CD4-positive, alpha-beta T cell treated with Interleukin-21 for 1 hour (primary cell): ENCODE results near the gene KATNB1.
"Not testable (repeated sequence)": the region's sequence is repeated elsewhere in the genome, so short reads cannot be mapped to it uniquely, and the experiment has no call there.

ENCODE experiments used
- DNase-seq: peaks from one replicate; pipeline ENCODE4 v3.0.0-alpha.2; 2020

KATNB1 gene

GRCh38 chr16:57746316-57746715 is 10.7 kb downstream of the KATNB1 start:
- DNase-seq: not testable (repeated sequence)

GRCh38 chr16:57747091-57747490 is 11.5 kb downstream of the KATNB1 start:
- no peak for DNase-seq

GRCh38 chr16:57747496-57747895 is 11.9 kb downstream of the KATNB1 start:
- DNase-seq: no peak

- DNase-seq: no peak
These were observed 12.4 kb downstream of the KATNB1 start for GRCh38 chr16:57747996-57748395.

GRCh38 chr16:57748596-57748995 is 13.0 kb downstream of the KATNB1 start:
- no peak for DNase-seq

- no peak for DNase-seq
These were observed 13.6 kb downstream of the KATNB1 start for GRCh38 chr16:57749101-57749692.

GRCh38 chr16:57749856-57750452 is 14.4 kb downstream of the KATNB1 start:
- DNase-seq: no peak

- DNase-seq: no peak
These were observed 15.4 kb downstream of the KATNB1 start for GRCh38 chr16:57750796-57751538.

GRCh38 chr16:57751539-57752202 is 16.1 kb downstream of the KATNB1 start:
- no peak for DNase-seq

- no peak for DNase-seq
These were observed 16.6 kb downstream of the KATNB1 start for GRCh38 chr16:57752203-57752580.

GRCh38 chr16:57752581-57753447 is 17.2 kb downstream of the KATNB1 start:
- DNase-seq: no peak

GRCh38 chr16:57753448-57754353 is 18.1 kb downstream of the KATNB1 start:
- DNase-seq: no peak

- DNase-seq: no peak
These were observed 18.9 kb downstream of the KATNB1 start for GRCh38 chr16:57754354-57755060.

GRCh38 chr16:57755061-57755684 is 19.6 kb downstream of the KATNB1 start:
- DNase-seq: no peak

GRCh38 chr16:57755726-57756423 is 20.3 kb downstream of the KATNB1 start:
- no peak for DNase-seq

- no peak for DNase-seq
These were observed 21.1 kb downstream of the KATNB1 start for GRCh38 chr16:57756424-57757325.

GRCh38 chr16:57757326-57757786 is 21.8 kb downstream of the KATNB1 start:
- peak; percentile 88 for DNase-seq

- DNase-seq: no peak
These were observed 22.3 kb downstream of the KATNB1 start for GRCh38 chr16:57757883-57758282.
